ENCODE measurements around the gene GDPD4.

- TF ChIP-seq, protein P1, sequence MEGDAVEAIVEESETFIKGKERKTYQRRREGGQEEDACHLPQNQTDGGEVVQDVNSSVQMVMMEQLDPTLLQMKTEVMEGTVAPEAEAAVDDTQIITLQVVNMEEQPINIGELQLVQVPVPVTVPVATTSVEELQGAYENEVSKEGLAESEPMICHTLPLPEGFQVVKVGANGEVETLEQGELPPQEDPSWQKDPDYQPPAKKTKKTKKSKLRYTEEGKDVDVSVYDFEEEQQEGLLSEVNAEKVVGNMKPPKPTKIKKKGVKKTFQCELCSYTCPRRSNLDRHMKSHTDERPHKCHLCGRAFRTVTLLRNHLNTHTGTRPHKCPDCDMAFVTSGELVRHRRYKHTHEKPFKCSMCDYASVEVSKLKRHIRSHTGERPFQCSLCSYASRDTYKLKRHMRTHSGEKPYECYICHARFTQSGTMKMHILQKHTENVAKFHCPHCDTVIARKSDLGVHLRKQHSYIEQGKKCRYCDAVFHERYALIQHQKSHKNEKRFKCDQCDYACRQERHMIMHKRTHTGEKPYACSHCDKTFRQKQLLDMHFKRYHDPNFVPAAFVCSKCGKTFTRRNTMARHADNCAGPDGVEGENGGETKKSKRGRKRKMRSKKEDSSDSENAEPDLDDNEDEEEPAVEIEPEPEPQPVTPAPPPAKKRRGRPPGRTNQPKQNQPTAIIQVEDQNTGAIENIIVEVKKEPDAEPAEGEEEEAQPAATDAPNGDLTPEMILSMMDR (IDR thresholded peaks at IDR 0.05 in 4 of 5, conservative IDR thresholded peaks at IDR 0.05 in 1 of 5): no peak
- no peak for TF ChIP-seq POLR2A (IDR thresholded peaks at IDR 0.05)
These were observed 94.4 kb downstream of the GDPD4 start for GRCh38 chr11:77207019-77207485.
